ENCODE results near the gene ZNF541.
"Not testable (repeated sequence)": the region's sequence is repeated elsewhere in the genome, so short reads cannot be mapped to it uniquely, and the experiment has no call there.

The ZNF541 gene

DNA sequence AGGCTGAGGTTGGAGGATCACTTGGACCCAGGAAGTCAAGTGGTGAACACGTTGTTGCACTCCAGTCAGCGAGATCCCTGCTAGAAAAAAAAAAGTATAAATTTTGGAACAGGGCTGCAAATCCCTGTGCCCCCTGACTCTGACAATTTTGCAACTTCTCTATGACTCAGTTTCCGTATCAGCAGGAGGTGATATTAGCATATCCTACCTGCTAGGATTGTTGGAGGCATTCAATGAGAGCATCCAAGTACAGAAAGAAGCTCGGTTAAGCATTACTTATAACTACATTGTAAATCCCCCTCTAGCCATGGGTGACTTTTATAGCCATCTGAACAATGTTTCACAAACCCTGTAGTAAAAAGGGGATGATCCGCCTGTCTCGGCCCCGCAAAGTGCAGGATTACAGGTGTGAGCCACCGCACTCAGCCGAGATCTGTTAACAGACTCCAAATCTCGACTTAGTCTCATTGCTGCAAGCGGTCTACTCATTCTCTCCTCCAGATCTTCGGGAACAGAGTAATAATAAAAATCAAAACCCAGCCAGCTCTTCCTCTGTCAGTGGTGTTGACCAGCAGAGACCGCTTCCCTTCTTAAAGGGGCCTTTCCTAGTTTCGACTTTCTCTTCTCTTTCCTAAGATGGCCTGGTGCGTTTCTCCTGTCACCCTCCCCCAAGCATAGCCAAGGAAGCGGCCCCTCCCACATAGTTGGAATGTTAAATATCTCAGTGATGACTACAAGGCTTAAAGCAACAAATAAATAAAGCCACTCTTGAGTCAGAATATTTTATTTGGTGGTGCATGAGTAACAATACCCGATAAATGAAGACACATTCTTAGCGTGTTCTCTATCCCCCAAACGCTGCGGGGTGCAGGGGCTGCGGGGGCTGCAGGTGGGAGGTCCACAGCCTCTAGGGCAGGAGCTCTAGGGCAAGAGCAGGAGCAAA, 25.7 kb upstream of the ZNF541 start:
- no peak for DNase-seq

- DNase-seq = no peak
Observed at GRCh38 chr19:47595944-47596343, 23.0 kb upstream of the ZNF541 start.

DNA sequence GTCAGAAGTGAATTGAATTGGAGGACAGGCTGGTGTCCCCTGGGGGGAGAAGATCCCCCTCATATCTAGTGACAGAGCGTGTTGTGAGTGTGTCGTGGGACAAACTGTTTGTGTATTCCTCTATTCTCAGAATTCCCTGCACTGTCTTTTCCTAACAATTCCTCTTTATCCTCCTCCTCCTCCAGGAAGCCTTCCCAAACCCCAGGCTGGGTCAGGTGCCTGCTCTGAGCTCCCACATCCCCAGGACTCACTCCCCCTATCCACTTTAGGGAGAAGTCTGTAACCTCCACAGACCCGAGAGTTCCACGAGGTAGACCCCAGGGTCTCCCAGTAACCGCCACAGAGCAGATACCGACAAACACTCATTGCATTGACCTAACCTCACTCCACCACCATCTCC, 20.9 kb upstream of the ZNF541 start:
- no peak for DNase-seq

GRCh38 chr19:47589824-47590223, 16.9 kb upstream of the ZNF541 start:
- DNase-seq = no peak

- no peak for DNase-seq
Observed at GRCh38 chr19:47587295-47587694, 14.3 kb upstream of the ZNF541 start.

DNA sequence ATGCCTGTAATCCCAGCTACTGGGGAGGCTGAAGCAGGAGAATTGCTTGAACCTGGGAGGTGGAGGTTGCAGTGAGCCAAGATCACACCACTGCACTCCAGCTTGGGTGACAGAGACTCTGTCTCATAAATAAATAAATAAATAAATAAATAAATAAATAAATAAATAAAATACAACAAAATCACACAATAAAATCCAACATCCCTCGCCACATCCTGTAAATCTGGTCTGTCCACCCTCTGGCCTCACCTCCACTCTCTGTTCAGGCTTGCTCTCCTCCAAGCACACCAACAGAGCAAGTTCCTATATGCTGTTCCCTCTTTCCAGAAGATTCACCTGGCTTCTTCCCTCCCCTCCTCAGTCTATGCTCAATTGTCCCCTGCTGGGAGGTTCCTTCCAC, 10.2 kb upstream of the ZNF541 start:
- DNase-seq = not testable (repeated sequence)

- no peak for DNase-seq
Observed at GRCh38 chr19:47582320-47582909, 9.5 kb upstream of the ZNF541 start.

DNA sequence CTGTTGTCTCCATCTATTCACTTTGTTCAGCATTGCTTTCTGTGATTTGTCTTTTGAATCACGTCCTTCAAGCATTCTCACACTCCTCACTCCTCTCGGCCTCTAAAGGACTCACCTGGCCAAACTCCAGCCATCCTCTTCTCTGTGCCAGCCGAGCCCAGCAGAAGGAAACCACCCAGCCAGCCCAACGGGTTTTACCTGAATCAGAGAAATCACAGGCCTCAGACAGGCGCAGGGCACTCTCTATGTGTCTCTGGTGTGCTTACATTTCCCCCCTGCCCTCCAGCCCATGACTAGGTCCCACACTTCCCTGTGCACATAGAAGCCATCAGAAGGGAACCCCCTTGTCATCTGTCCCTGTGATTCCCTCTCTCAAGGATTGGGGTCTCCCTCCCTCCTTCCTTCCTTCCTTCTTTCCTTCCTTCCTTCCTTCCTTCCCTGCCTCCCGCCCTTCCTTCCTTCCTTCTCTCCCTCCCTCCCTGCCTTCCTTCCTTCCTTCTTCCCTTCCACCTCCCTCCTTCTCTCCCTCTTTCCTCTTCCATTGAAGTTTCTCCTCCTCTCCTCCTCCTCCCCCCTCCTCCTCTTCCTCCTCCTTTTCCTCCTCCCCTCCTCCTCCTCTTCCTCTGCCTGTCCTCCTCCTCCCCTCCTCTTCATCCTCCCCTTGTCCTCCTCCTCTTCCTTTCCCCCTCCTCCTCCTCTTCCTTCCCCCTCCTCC, 8.8 kb upstream of the ZNF541 start:
- DNase-seq = no peak

DNA sequence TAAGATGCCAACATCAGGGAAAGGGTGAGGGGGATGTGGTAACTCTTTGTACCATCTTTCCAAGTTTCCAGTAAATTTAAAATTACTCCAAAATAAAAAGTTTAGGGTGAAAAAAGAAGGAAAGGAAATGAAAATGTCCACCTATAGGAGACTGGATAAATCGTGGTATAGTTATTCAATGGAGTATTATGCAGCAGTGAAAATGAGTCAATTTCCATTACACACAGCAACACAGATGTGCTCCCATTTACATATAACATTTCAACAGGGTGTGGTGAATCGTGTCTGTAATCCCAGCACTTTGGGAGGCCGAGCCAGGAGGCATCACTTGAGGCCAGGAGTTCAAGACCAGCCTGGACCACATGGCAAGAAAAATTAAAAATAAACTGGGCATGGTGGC, 7.4 kb upstream of the ZNF541 start:
- no peak for DNase-seq

GRCh38 chr19:47572635-47573034, 313 bp downstream of the ZNF541 start:
- DNase-seq = no peak

GRCh38 chr19:47569331-47569730, 3.6 kb downstream of the ZNF541 start:
- no peak for DNase-seq

DNA sequence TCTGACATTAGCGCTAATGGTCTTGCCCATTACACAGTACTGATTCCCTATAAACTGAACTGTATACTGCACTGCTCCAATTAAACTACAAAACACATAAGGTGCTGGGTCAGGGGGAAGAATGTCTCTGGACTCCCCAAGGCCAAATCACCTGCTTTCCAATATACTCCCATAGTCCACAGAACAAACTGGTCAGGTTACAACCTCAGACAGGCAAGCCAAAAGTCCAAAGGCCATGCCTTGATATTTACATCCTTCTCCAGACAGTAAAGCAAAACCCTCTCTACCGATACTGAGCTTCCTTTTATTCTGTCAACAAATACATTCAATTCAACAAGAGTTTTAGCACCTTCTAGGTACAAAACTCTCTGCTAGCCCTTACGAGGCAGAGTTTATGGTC, 8.9 kb downstream of the ZNF541 start:
- no peak for DNase-seq

GRCh38 chr19:47561440-47562057, 11.4 kb downstream of the ZNF541 start:
- no peak for DNase-seq

- no peak for DNase-seq
Observed at GRCh38 chr19:47560999-47561398, 11.9 kb downstream of the ZNF541 start.

DNA sequence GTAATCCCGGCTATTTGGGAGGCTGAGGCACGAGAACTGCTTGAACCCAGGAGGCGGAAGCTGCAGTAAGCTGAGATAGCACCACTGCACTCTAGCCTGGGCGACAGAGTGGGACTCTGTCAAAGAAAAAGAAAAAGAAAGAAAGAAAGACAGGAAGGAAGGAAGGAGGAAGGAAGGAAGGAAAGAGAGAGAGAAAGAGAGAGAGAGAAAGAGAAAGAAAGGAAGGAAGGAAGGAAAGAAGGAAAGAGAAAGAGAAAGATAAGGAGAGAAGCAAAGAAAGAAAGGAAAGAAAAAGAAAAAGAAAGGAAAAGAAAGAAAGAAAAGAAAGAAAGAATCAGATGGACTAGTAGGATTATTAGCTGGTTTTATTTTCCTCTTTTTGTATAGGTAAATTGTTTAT, 22.8 kb downstream of the ZNF541 start:
- DNase-seq = no peak

GRCh38 chr19:47549261-47549862, 23.6 kb downstream of the ZNF541 start:
- DNase-seq = no peak

DNA sequence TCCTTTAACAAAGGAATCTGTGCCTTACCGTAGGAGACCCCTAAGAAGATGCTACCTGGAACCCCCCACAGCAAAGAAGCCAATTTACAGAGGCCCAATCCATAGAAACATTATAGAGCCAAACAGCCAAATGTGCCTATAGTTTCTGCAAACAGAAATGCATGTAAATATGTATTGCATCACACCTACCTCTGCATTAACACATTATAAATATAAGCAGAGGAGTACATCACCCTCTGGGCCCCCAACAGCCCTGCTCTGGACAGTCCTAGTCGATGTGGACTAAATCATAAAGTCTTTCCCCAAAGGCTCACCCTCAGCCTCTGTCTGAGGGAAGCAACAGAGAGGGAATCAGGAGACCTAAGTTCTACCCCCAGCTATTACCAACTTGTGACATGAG, 25.7 kb downstream of the ZNF541 start:
- no peak for DNase-seq

DNA sequence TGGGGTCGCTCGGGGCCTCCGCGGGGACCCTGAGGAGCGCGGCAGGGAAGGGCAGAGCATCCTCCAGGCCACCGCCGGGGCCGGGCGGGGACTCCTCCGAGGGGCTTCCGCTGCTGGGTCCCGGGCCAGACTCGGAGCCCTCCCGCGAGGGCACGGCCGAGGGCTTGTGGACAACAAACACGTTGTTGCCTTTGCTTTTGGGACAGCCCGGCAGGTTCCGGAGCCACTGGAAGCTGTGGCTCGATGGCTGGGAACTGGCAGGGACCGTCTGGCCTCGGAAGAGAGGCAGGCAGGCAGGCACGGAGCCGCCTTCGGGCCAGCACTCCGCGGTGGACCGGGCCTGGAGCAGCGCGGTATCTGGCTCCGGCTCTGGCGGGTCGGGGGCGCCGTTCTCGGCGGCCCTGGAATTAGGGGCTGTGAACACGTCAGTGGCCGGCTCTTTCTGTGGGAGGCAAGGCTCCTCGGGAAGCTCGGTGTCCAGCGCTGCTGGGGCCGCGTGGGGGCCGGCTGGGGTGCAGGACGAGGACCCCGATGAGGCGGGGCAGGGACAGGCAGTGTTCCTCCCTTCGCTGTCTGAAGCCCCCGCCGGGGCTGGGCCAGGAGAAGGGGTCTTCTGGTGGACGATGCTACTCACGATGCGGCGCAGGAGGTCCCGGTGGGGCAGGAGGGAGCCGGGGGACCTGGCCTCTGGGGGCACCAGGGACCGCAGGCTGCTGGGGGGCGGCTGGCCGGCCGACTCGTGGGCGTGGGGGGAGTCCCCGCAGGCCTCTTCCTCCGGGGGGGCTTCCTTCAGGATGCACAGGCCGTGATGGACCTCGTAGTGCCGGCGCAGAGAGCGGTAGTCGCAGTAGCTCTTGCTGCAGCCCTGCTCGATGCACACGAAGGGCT, 27.6 kb downstream of the ZNF541 start:
- DNase-seq = no peak

DNA sequence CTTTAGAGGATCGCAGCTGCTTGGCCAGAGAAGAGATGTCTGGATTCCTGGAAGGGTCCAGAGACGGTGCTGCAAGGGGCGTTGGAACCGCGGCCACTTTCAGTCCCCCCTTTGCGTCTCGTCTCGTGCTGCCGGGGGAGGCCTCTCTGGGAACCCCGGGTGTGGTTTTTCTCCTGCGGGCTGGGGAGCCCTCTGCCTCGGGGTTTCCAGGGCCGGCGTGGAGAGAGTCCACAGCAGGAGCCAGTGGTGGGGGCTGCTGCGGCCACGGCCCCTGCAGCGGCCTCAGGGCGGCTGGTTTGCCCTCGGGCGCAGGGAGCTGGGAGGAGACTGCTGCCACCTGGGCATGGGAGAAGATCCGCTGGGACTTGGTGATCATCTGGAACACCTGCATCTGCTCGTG, 28.5 kb downstream of the ZNF541 start:
- no peak for DNase-seq

DNA sequence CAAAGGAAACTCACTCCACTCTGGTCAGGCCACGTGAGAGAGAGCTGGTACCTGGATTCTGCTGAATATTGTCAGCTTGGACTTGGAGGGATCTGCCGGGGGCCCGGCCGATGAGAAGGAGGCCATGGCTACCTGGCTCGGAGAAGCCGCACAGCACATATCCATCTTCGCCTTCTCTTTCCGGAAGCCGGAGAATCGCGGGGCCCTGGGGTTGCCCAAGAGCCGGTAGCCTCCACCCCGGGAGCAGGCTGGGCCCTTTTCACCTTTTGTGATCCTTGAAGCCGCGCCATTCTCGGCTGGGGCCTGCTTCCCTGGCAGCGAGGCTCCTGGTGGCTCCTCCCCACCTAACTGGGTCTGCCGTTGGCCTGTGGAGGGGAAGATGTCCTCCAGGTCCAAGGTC, 28.9 kb downstream of the ZNF541 start:
- no peak for DNase-seq

GRCh38 chr19:47542030-47542475, 30.9 kb downstream of the ZNF541 start:
- DNase-seq = no peak

- DNase-seq = no peak
Observed at GRCh38 chr19:47541518-47541917, 31.4 kb downstream of the ZNF541 start.

Data from left hindlimb (tissue), 1 donor.